ENCODE data around the gene CIP2A.

DNA sequence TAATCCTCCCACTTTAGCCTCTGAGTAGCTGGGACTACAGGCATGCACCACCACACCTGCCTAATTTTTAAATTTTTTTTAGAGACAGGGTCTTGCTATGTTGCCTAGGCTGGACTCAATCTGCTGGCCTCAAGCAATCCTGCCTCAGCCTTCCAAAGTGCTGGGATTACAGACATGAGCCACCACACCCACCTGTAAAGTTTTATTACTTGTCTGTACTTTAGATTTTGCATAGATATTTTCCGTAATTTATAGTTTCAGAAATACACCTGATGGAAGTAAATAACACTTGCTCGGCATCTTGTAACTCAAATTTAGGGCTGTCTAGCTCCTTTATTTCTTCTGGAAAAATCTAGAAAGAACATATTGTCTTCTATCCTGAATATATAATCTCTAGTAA is 6.1 kb upstream of the CIP2A start:
- TF ChIP-seq CEBPB (IDR thresholded peaks at IDR 0.05; ENCODE audit: low read depth, low read length) = no peak
- TF ChIP-seq, protein P1, sequence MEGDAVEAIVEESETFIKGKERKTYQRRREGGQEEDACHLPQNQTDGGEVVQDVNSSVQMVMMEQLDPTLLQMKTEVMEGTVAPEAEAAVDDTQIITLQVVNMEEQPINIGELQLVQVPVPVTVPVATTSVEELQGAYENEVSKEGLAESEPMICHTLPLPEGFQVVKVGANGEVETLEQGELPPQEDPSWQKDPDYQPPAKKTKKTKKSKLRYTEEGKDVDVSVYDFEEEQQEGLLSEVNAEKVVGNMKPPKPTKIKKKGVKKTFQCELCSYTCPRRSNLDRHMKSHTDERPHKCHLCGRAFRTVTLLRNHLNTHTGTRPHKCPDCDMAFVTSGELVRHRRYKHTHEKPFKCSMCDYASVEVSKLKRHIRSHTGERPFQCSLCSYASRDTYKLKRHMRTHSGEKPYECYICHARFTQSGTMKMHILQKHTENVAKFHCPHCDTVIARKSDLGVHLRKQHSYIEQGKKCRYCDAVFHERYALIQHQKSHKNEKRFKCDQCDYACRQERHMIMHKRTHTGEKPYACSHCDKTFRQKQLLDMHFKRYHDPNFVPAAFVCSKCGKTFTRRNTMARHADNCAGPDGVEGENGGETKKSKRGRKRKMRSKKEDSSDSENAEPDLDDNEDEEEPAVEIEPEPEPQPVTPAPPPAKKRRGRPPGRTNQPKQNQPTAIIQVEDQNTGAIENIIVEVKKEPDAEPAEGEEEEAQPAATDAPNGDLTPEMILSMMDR (IDR thresholded peaks at IDR 0.05; ENCODE audit: control extremely low read depth in 1 of 3, insufficient read depth in 1 of 3, low read depth in 1 of 3, low read length in 3 of 3) = no peak
- no peak for TF ChIP-seq TCF12 (IDR thresholded peaks at IDR 0.05; ENCODE audit: low read depth, low read length)
- no peak for TF ChIP-seq NRF1 (IDR thresholded peaks at IDR 0.05; ENCODE audit: low read depth, low read length)
- no peak for TF ChIP-seq MAFK (IDR thresholded peaks at IDR 0.05; ENCODE audit: low read depth, low read length)
- TF ChIP-seq EZH2 (IDR thresholded peaks at IDR 0.05; ENCODE audit: low read depth, low read length, severe bottlenecking) = no peak
- TF ChIP-seq ATF2 (IDR thresholded peaks at IDR 0.05; ENCODE audit: low read length) = no peak
- TF ChIP-seq JUN (IDR thresholded peaks at IDR 0.05; ENCODE audit: low read depth, low read length) = no peak
- no peak for TF ChIP-seq KDM1A (IDR thresholded peaks at IDR 0.05; ENCODE audit: borderline replicate concordance, low read length)
- no peak for TF ChIP-seq POLR2A (IDR thresholded peaks at IDR 0.05; ENCODE audit: control extremely low read depth in 1 of 2, low read depth in 2 of 2, low read length in 2 of 2)
- no peak for TF ChIP-seq CBX8 (IDR thresholded peaks at IDR 0.05; ENCODE audit: borderline replicate concordance, low read depth, low read length)
- TF ChIP-seq EP300 (IDR thresholded peaks at IDR 0.05; ENCODE audit: borderline replicate concordance in 1 of 2, low read depth in 2 of 2, low read length in 2 of 2) = no peak
- no peak for TF ChIP-seq GABPA (IDR thresholded peaks at IDR 0.05; ENCODE audit: borderline replicate concordance, insufficient read depth, low read length)
